ENCODE data around the gene ATP10B. TPM values are rescaled to one million over a fixed set of nuclear protein-coding genes. Genes with fewer than 3 reads are reported as not detected.

The ATP10B gene
- total and polyA plus RNA-seq, 2 experiments from 2014 or later: 2.7 to 5.1 TPM

GRCh38 chr5:160547872-160548271 is 304.1 kb downstream of the ATP10B start:
- Histone ChIP-seq H2AFZ (no peak overlapping the region), H3K36me3 (replicated peaks; ENCODE audit: insufficient read depth, low read depth) (no peaks in the 10 kb centered on the region), H3K27ac (no peak overlapping the region), H3K9me3 (ENCODE audit: low read depth) (no peaks in the 10 kb centered on the region), H3K4me2 (no peak overlapping the region), H3K4me1 (ENCODE audit: insufficient read depth) (no peaks in the 10 kb centered on the region), H4K20me1 (ENCODE audit: insufficient read depth, poor library complexity, severe bottlenecking) (no peaks in the 10 kb centered on the region), H3K4me3 (no peak overlapping the region), H3K79me2 (no peaks in the 10 kb centered on the region), H3K9me2 (replicated peaks; ENCODE audit: insufficient read depth) (no peaks in the 10 kb centered on the region), H3K27me3 (no peaks in the 10 kb centered on the region)
- WGBS (ENCODE audit: low lambda C conversion rate, missing lambda C conversion rate): 92% methylated on average over 1 of the region's 1 CpG
- DNase-seq (ENCODE audit: low spot score): no peak
- TF ChIP-seq EZH2phosphoT487 (IDR thresholded peaks at IDR 0.05; ENCODE audit: low read depth, severe bottlenecking, unreplicated experiment) (no peak), EZH2 (IDR thresholded peaks at IDR 0.05; ENCODE audit: borderline replicate concordance) (no peak)
- TF ChIP-seq, protein P1, sequence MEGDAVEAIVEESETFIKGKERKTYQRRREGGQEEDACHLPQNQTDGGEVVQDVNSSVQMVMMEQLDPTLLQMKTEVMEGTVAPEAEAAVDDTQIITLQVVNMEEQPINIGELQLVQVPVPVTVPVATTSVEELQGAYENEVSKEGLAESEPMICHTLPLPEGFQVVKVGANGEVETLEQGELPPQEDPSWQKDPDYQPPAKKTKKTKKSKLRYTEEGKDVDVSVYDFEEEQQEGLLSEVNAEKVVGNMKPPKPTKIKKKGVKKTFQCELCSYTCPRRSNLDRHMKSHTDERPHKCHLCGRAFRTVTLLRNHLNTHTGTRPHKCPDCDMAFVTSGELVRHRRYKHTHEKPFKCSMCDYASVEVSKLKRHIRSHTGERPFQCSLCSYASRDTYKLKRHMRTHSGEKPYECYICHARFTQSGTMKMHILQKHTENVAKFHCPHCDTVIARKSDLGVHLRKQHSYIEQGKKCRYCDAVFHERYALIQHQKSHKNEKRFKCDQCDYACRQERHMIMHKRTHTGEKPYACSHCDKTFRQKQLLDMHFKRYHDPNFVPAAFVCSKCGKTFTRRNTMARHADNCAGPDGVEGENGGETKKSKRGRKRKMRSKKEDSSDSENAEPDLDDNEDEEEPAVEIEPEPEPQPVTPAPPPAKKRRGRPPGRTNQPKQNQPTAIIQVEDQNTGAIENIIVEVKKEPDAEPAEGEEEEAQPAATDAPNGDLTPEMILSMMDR (IDR thresholded peaks at IDR 0.05; ENCODE audit: poor library complexity): no peak

GRCh38 chr5:160547061-160547460 is 304.9 kb downstream of the ATP10B start:
- WGBS (ENCODE audit: low lambda C conversion rate, missing lambda C conversion rate): 85% methylated on average over 2 of the region's 2 CpGs
- DNase-seq (ENCODE audit: low spot score): no peak
- TF ChIP-seq EZH2 (IDR thresholded peaks at IDR 0.05; ENCODE audit: borderline replicate concordance): no peak
- no peak for TF ChIP-seq EZH2phosphoT487 (IDR thresholded peaks at IDR 0.05; ENCODE audit: low read depth, severe bottlenecking, unreplicated experiment)
- TF ChIP-seq, protein P1 (IDR thresholded peaks at IDR 0.05; ENCODE audit: poor library complexity): no peak
- no peaks in the 10 kb centered on the region for H4K20me1 ChIP-seq (ENCODE audit: insufficient read depth, poor library complexity, severe bottlenecking)
- no peaks in the 10 kb centered on the region for H3K36me3 ChIP-seq (replicated peaks; ENCODE audit: insufficient read depth, low read depth)
- no peaks in the 10 kb centered on the region for H3K4me1 ChIP-seq (ENCODE audit: insufficient read depth)
- no peaks in the 10 kb centered on the region for H3K9me3 ChIP-seq (ENCODE audit: low read depth)
- no peaks in the 10 kb centered on the region for H3K79me2 ChIP-seq
- no peak overlapping the region for H3K4me2 ChIP-seq
- H3K27ac ChIP-seq: no peak overlapping the region
- no peaks in the 10 kb centered on the region for H3K27me3 ChIP-seq
- no peak overlapping the region for H3K4me3 ChIP-seq
- no peak overlapping the region for H2AFZ ChIP-seq
- no peaks in the 10 kb centered on the region for H3K9me2 ChIP-seq (replicated peaks; ENCODE audit: insufficient read depth)

DNA sequence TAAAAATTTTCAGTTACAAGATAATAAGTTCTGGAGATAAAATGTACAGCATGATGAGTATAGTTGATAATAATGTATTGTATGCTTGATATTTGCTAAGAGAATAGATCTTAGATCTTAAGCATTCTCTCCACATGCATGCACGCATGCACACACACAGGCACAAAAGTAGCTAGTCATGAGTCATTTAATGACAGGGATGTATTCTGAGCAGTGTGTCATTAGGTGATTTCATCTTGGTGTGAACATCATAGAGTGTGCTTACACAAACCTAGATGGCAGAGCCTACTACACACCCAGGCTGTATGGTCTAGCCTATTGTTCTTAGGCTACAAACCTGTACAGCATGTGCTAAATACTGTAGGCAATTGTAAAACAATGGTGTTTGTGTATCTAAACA is 306.2 kb downstream of the ATP10B start:
- H3K4me2 ChIP-seq: no peak overlapping the region
- H3K9me3 ChIP-seq (ENCODE audit: low read depth): no peaks in the 10 kb centered on the region
- no peak for TF ChIP-seq EZH2phosphoT487 (IDR thresholded peaks at IDR 0.05; ENCODE audit: low read depth, severe bottlenecking, unreplicated experiment)
- TF ChIP-seq, protein P1 (IDR thresholded peaks at IDR 0.05; ENCODE audit: poor library complexity): no peak
- no peak for TF ChIP-seq EZH2 (IDR thresholded peaks at IDR 0.05; ENCODE audit: borderline replicate concordance)
- DNase-seq (ENCODE audit: low spot score): no peak
- no peaks in the 10 kb centered on the region for H4K20me1 ChIP-seq (ENCODE audit: insufficient read depth, poor library complexity, severe bottlenecking)
- no peaks in the 10 kb centered on the region for H3K9me2 ChIP-seq (replicated peaks; ENCODE audit: insufficient read depth)
- no peak overlapping the region for H2AFZ ChIP-seq
- H3K27me3 ChIP-seq: no peaks in the 10 kb centered on the region
- 87% methylated on average over 1 of the region's 1 CpG for WGBS (ENCODE audit: low lambda C conversion rate, missing lambda C conversion rate)
- no peak overlapping the region for H3K27ac ChIP-seq
- H3K79me2 ChIP-seq: no peaks in the 10 kb centered on the region
- no peaks in the 10 kb centered on the region for H3K4me1 ChIP-seq (ENCODE audit: insufficient read depth)
- no peak overlapping the region for H3K4me3 ChIP-seq
- no peaks in the 10 kb centered on the region for H3K36me3 ChIP-seq (replicated peaks; ENCODE audit: insufficient read depth, low read depth)

GRCh38 chr5:160543395-160543794 is 308.6 kb downstream of the ATP10B start:
- Histone ChIP-seq H4K20me1 (ENCODE audit: insufficient read depth, poor library complexity, severe bottlenecking) (no peaks in the 10 kb centered on the region), H3K27me3 (no peaks in the 10 kb centered on the region), H3K36me3 (replicated peaks; ENCODE audit: insufficient read depth, low read depth) (no peaks in the 10 kb centered on the region), H3K4me1 (ENCODE audit: insufficient read depth) (no peaks in the 10 kb centered on the region), H3K4me3 (no peak overlapping the region), H3K79me2 (no peaks in the 10 kb centered on the region), H3K27ac (no peak overlapping the region), H2AFZ (no peak overlapping the region), H3K9me3 (ENCODE audit: low read depth) (no peaks in the 10 kb centered on the region), H3K4me2 (no peak overlapping the region), H3K9me2 (replicated peaks; ENCODE audit: insufficient read depth) (no peaks in the 10 kb centered on the region)
- 81% methylated on average over 1 of the region's 1 CpG for WGBS (ENCODE audit: low lambda C conversion rate, missing lambda C conversion rate)
- no peak for DNase-seq (ENCODE audit: low spot score)
- no peak for TF ChIP-seq EZH2 (IDR thresholded peaks at IDR 0.05; ENCODE audit: borderline replicate concordance)
- TF ChIP-seq, protein P1 (IDR thresholded peaks at IDR 0.05; ENCODE audit: poor library complexity): no peak
- TF ChIP-seq EZH2phosphoT487 (IDR thresholded peaks at IDR 0.05; ENCODE audit: low read depth, severe bottlenecking, unreplicated experiment): no peak

All from hepatocyte (in vitro differentiated cells).